PC-3 (cell line): Measurements from ENCODE around the gene DNAH7.

Experiments used
- CTCF ChIP-seq: fragments of 300-600 bp; sonication (generic); conservative IDR thresholded peaks from 2 replicates; pipeline ENCODE4 v1.5.1; 2017; ENCODE audit warnings: antibody characterized with exemption, low read depth, mild to moderate bottlenecking, low read length
- EZH2phosphoT487 ChIP-seq: fragments of 300-600 bp; sonication (generic); IDR thresholded peaks from 2 replicates; pipeline ENCODE4 v1.6.1; 2018; ENCODE audit warnings: mild to moderate bottlenecking, antibody characterized with exemption, low read length, borderline replicate concordance

- TF ChIP-seq CTCF: no peak
- no peak for TF ChIP-seq EZH2phosphoT487
Measured at GRCh38 chr2:195902857-195903256, 165.8 kb downstream of the DNAH7 start.
